H1 (cell line): Measurements from ENCODE around the gene ARHGAP35. TPM values are rescaled to one million over a fixed set of nuclear protein-coding genes. Genes with fewer than 3 reads are reported as not detected.

Experiments
- SRF ChIP-seq: IDR thresholded peaks from 2 replicates; pipeline ENCODE4 v1.6.1; 2011; ENCODE audit warnings: mild to moderate bottlenecking, low read depth, low read length, moderate library complexity
- polyA plus RNA-seq, 7 experiments: library from polyadenylated mRNA; depleted of rRNA in 3 of 7; stranded (reverse) in 5 of 7; unstranded in 2 of 7; fragments of >200 nt in 5 of 7; fragments of 200-250 nt in 2 of 7; gene quantifications; 1 replicate in 5 of 7; 2 replicates in 1 of 7; 4 replicates in 1 of 7; pipeline versions ENCODE4 v1.2.1 to v1.2.3, GENCODE V29; 2011 to 2013; ENCODE audit warnings: missing spikeins in 2 of 7, mixed read lengths in 2 of 7
- total RNA-seq: library from RNA; stranded (reverse); fragmentation: NEBNext Ultra II Directional; extraction: Animal tissue kit (Norgen Biotek cat#: 25700); gene quantifications from 2 replicates; pipeline ENCODE4 v1.2.1, GENCODE V29; 2021

Gene ARHGAP35
- total and polyA plus RNA-seq, 2 of the 8 experiments (the other 6 are each of a cell fraction or from before 2014, with no cell fraction given): 29.7 to 64.5 TPM

GRCh38 chr19:46880431-46880830 is 19.6 kb downstream of the ARHGAP35 start (continued):
- TF ChIP-seq SRF: no peak
